ENCODE data around the gene OSBPL10.

Gene OSBPL10

GRCh38 chr3:31943041-31943440, 38.0 kb downstream of the OSBPL10 start:
- TF ChIP-seq PPARA (CRISPR knock-in tag; IDR thresholded peaks at IDR 0.05; ENCODE audit: borderline replicate concordance) (no peak), RARB (CRISPR knock-in tag; IDR thresholded peaks at IDR 0.05) (no peak), CSDC2 (CRISPR knock-in tag; IDR thresholded peaks at IDR 0.05) (no peak), ZNF8 (CRISPR knock-in tag; IDR thresholded peaks at IDR 0.05) (no peak), TCF4 (CRISPR knock-in tag; IDR thresholded peaks at IDR 0.05; ENCODE audit: borderline replicate concordance) (no peak), ARNTL (CRISPR knock-in tag; IDR thresholded peaks at IDR 0.05; ENCODE audit: borderline replicate concordance, low read depth) (no peak), CSRNP3 (CRISPR knock-in tag; IDR thresholded peaks at IDR 0.05) (no peak), ZNF70 (CRISPR knock-in tag; IDR thresholded peaks at IDR 0.05) (no peak), BACH2 (CRISPR knock-in tag; IDR thresholded peaks at IDR 0.05; ENCODE audit: borderline replicate concordance) (no peak), ZFP3 (CRISPR knock-in tag; IDR thresholded peaks at IDR 0.05) (no peak), ISL1 (CRISPR knock-in tag; IDR thresholded peaks at IDR 0.05) (no peak), CREB5 (CRISPR knock-in tag; IDR thresholded peaks at IDR 0.05; ENCODE audit: low read depth) (no peak)
- TF ChIP-seq, protein P1, sequence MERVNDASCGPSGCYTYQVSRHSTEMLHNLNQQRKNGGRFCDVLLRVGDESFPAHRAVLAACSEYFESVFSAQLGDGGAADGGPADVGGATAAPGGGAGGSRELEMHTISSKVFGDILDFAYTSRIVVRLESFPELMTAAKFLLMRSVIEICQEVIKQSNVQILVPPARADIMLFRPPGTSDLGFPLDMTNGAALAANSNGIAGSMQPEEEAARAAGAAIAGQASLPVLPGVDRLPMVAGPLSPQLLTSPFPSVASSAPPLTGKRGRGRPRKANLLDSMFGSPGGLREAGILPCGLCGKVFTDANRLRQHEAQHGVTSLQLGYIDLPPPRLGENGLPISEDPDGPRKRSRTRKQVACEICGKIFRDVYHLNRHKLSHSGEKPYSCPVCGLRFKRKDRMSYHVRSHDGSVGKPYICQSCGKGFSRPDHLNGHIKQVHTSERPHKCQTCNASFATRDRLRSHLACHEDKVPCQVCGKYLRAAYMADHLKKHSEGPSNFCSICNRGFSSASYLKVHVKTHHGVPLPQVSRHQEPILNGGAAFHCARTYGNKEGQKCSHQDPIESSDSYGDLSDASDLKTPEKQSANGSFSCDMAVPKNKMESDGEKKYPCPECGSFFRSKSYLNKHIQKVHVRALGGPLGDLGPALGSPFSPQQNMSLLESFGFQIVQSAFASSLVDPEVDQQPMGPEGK (CRISPR knock-in tag; IDR thresholded peaks at IDR 0.05; ENCODE audit: borderline replicate concordance) = no peak
- TF ChIP-seq, protein P2, sequence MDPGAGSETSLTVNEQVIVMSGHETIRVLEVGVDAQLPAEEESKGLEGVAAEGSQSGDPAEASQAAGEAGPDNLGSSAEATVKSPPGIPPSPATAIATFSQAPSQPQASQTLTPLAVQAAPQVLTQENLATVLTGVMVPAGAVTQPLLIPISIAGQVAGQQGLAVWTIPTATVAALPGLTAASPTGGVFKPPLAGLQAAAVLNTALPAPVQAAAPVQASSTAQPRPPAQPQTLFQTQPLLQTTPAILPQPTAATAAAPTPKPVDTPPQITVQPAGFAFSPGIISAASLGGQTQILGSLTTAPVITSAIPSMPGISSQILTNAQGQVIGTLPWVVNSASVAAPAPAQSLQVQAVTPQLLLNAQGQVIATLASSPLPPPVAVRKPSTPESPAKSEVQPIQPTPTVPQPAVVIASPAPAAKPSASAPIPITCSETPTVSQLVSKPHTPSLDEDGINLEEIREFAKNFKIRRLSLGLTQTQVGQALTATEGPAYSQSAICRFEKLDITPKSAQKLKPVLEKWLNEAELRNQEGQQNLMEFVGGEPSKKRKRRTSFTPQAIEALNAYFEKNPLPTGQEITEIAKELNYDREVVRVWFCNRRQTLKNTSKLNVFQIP (CRISPR knock-in tag; IDR thresholded peaks at IDR 0.05; ENCODE audit: borderline replicate concordance, low read depth) = no peak
- TF ChIP-seq, protein P3, sequence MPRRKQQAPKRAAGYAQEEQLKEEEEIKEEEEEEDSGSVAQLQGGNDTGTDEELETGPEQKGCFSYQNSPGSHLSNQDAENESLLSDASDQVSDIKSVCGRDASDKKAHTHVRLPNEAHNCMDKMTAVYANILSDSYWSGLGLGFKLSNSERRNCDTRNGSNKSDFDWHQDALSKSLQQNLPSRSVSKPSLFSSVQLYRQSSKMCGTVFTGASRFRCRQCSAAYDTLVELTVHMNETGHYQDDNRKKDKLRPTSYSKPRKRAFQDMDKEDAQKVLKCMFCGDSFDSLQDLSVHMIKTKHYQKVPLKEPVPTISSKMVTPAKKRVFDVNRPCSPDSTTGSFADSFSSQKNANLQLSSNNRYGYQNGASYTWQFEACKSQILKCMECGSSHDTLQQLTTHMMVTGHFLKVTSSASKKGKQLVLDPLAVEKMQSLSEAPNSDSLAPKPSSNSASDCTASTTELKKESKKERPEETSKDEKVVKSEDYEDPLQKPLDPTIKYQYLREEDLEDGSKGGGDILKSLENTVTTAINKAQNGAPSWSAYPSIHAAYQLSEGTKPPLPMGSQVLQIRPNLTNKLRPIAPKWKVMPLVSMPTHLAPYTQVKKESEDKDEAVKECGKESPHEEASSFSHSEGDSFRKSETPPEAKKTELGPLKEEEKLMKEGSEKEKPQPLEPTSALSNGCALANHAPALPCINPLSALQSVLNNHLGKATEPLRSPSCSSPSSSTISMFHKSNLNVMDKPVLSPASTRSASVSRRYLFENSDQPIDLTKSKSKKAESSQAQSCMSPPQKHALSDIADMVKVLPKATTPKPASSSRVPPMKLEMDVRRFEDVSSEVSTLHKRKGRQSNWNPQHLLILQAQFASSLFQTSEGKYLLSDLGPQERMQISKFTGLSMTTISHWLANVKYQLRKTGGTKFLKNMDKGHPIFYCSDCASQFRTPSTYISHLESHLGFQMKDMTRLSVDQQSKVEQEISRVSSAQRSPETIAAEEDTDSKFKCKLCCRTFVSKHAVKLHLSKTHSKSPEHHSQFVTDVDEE (CRISPR knock-in tag; IDR thresholded peaks at IDR 0.05) = no peak
- no peak for ATAC-seq

- TF ChIP-seq ZFP30 (CRISPR knock-in tag; IDR thresholded peaks at IDR 0.05) = no peak
- no peak for TF ChIP-seq ZNF8 (CRISPR knock-in tag; IDR thresholded peaks at IDR 0.05)
- no peak for TF ChIP-seq CREB5 (CRISPR knock-in tag; IDR thresholded peaks at IDR 0.05; ENCODE audit: low read depth)
- TF ChIP-seq RARB (CRISPR knock-in tag; IDR thresholded peaks at IDR 0.05) = no peak
- no peak for TF ChIP-seq ARNTL (CRISPR knock-in tag; IDR thresholded peaks at IDR 0.05; ENCODE audit: borderline replicate concordance, low read depth)
- no peak for TF ChIP-seq GLIS3 (CRISPR knock-in tag; IDR thresholded peaks at IDR 0.05)
- TF ChIP-seq ZNF70 (CRISPR knock-in tag; IDR thresholded peaks at IDR 0.05) = no peak
- TF ChIP-seq ZC3H10 (CRISPR knock-in tag; IDR thresholded peaks at IDR 0.05) = no peak
- TF ChIP-seq SNAI2 (CRISPR knock-in tag; IDR thresholded peaks at IDR 0.05) = no peak
- no peak for TF ChIP-seq ZFP3 (CRISPR knock-in tag; IDR thresholded peaks at IDR 0.05)
- TF ChIP-seq PPARA (CRISPR knock-in tag; IDR thresholded peaks at IDR 0.05; ENCODE audit: borderline replicate concordance) = no peak
- TF ChIP-seq ESRRG (CRISPR knock-in tag; IDR thresholded peaks at IDR 0.05) = no peak
- no peak for TF ChIP-seq BACH2 (CRISPR knock-in tag; IDR thresholded peaks at IDR 0.05; ENCODE audit: borderline replicate concordance)
- TF ChIP-seq TCF4 (CRISPR knock-in tag; IDR thresholded peaks at IDR 0.05; ENCODE audit: borderline replicate concordance) = no peak
- TF ChIP-seq ZNF565 (CRISPR knock-in tag; conservative IDR thresholded peaks at IDR 0.05; ENCODE audit: low read depth) = no peak
- TF ChIP-seq TOX (CRISPR knock-in tag; IDR thresholded peaks at IDR 0.05; ENCODE audit: borderline replicate concordance) = no peak
- TF ChIP-seq, protein P1 (CRISPR knock-in tag; IDR thresholded peaks at IDR 0.05; ENCODE audit: borderline replicate concordance) = no peak
- TF ChIP-seq, protein P2 (CRISPR knock-in tag; IDR thresholded peaks at IDR 0.05; ENCODE audit: borderline replicate concordance, low read depth) = no peak
- no peak for TF ChIP-seq CSDC2 (CRISPR knock-in tag; IDR thresholded peaks at IDR 0.05)
- TF ChIP-seq OSR1 (CRISPR knock-in tag; IDR thresholded peaks at IDR 0.05) = no peak
- no peak for ATAC-seq
Measured at GRCh38 chr3:31942446-31942845, 38.6 kb downstream of the OSBPL10 start.

All from SK-N-SH treated with all-trans-retinoic acid at 6 μM for 48 hours (cell line).